Measurements from ENCODE around the gene PPIH.

Gene PPIH

DNA sequence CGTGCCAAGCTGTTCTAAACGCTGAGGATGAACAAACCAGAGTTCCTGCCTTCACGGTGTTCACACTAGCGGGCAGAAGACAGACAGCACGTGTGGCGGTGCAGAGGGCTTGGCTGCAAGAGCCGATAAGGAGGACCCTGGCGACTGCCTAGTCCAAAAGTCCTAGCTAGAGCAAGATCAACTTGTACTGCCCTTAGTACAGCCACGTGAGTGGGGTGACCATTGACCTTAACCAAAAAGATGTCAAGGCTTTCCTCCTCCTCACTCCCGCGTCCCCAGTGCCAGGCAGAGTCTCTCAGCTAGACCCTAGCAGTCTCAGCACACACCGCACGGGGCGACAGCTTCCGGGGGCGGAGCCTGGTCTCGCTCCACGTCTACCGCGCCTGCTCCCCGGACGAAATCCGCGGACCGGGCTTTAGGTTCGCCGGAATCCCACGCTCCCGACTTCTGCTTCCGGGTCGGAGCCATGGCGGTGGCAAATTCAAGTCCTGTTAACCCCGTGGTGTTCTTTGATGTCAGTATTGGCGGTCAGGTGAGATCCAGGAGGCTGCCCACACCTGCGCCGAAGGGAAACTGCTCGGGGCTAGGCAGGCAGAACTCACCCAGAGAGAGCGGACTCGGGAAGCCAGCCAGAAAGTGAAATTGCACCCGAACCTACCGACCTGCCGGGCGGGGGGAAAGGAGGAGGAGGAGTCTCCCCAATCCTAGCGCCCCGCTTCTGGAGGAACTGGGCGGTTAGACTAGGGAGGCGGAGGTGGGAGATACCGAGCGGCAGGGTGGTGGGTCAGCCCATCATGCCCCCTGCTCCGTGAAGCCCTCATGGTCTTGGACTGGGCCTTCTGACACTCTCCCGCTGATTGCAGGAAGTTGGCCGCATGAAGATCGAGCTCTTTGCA, at the start of gene PPIH:
PPIH (plus strand) TSS at position 443 of the 896 bp plus-strand sequence; CDS start at position 467, 24 bp downstream.
- Histone ChIP-seq H3K36me3 (ENCODE audit: insufficient read depth, low read length) (peaks cover 38% of the 10 kb centered on the region), H3K4me2 (ENCODE audit: insufficient read depth, low read length) (peak within 1 kb of the TSS; percentile 87), H3K79me2 (ENCODE audit: insufficient read depth, low read length) (peaks cover 39% of the 10 kb centered on the region), H3K4me3 (ENCODE audit: low read depth in 1 of 2, low read length in 2 of 2) (peak within 1 kb of the TSS; percentile 46 to 77; a peak in 3 of 4 replicates), H3K9me3 (ENCODE audit: insufficient read depth, low read length, severe bottlenecking) (no peaks in the 10 kb centered on the region), H3K4me1 (ENCODE audit: insufficient read depth, low read length) (peaks cover 43% of the 10 kb centered on the region), H3K27ac (ENCODE audit: low read length) (peak within 1 kb of the TSS; percentile 79), H2AFZ (ENCODE audit: low read depth, low read length) (peak within 1 kb of the TSS; percentile 91), H4K20me1 (ENCODE audit: insufficient read depth, low read length) (no peaks in the 10 kb centered on the region), H3K27me3 (ENCODE audit: insufficient read depth, low read length, poor library complexity) (no peaks in the 10 kb centered on the region), H3K9ac (ENCODE audit: low read depth, low read length) (peak within 1 kb of the TSS; percentile 69)
- DNase-seq (peak; percentile 97), ATAC-seq (ENCODE audit: insufficient read depth, low read depth) (peak; percentile 99)
- TF ChIP-seq CTCF (IDR thresholded peaks at IDR 0.05; ENCODE audit: borderline replicate concordance, extremely low read depth, low read length, poor library complexity, severe bottlenecking) (peak; percentile 47), EZH2 (IDR thresholded peaks at IDR 0.05; ENCODE audit: borderline replicate concordance, low read depth, low read length, severe bottlenecking) (no peak)

DNA sequence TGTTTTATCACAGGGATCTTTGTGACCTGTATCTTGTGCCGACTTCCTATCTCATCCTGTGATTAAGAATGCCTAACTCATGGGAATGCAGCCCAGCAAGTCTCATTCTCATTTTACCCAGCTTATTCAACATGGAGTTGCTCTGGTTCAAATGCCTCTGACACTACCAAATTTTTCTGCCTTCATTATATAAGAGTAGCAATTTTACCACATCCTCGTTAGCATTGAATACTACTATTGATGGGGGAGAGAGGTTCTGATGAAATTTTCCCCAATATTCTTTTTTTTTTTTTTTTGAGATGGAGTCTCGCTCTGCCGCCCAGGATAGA, 44.5 kb upstream of the PPIH start:
- no peaks in the 10 kb centered on the region for H3K9me3 ChIP-seq (ENCODE audit: insufficient read depth, low read length, severe bottlenecking)
- no peaks in the 10 kb centered on the region for H3K36me3 ChIP-seq (ENCODE audit: insufficient read depth, low read length)
- H3K27me3 ChIP-seq (ENCODE audit: insufficient read depth, low read length, poor library complexity), result peaks cover 3% of the 10 kb centered on the region
- no peaks in the 10 kb centered on the region for H3K79me2 ChIP-seq (ENCODE audit: insufficient read depth, low read length)
- no peak overlapping the region for H3K4me2 ChIP-seq (ENCODE audit: insufficient read depth, low read length)
- no peak overlapping the region for H2AFZ ChIP-seq (ENCODE audit: low read depth, low read length)
- no peak for TF ChIP-seq CTCF (IDR thresholded peaks at IDR 0.05; ENCODE audit: borderline replicate concordance, extremely low read depth, low read length, poor library complexity, severe bottlenecking)
- TF ChIP-seq EZH2 (IDR thresholded peaks at IDR 0.05; ENCODE audit: borderline replicate concordance, low read depth, low read length, severe bottlenecking), result no peak
- H3K27ac ChIP-seq (ENCODE audit: low read length), result no peak overlapping the region
- ATAC-seq (ENCODE audit: insufficient read depth, low read depth) (no peak), DNase-seq (no peak)
- no peaks in the 10 kb centered on the region for H3K4me1 ChIP-seq (ENCODE audit: insufficient read depth, low read length)
- H3K4me3 ChIP-seq (ENCODE audit: low read depth in 1 of 2, low read length in 2 of 2), result no peak overlapping the region
- no peaks in the 10 kb centered on the region for H4K20me1 ChIP-seq (ENCODE audit: insufficient read depth, low read length)
- no peak overlapping the region for H3K9ac ChIP-seq (ENCODE audit: low read depth, low read length)

- Histone ChIP-seq H3K9ac (ENCODE audit: low read depth, low read length) (no peak overlapping the region), H3K27ac (ENCODE audit: low read length) (no peak overlapping the region), H3K27me3 (ENCODE audit: insufficient read depth, low read length, poor library complexity) (peaks cover 8% of the 10 kb centered on the region), H3K36me3 (ENCODE audit: insufficient read depth, low read length) (no peaks in the 10 kb centered on the region), H3K4me3 (ENCODE audit: low read depth in 1 of 2, low read length in 2 of 2) (no peak overlapping the region), H3K4me1 (ENCODE audit: insufficient read depth, low read length) (no peaks in the 10 kb centered on the region), H2AFZ (ENCODE audit: low read depth, low read length) (no peak overlapping the region), H3K4me2 (ENCODE audit: insufficient read depth, low read length) (no peak overlapping the region), H3K79me2 (ENCODE audit: insufficient read depth, low read length) (no peaks in the 10 kb centered on the region), H3K9me3 (ENCODE audit: insufficient read depth, low read length, severe bottlenecking) (no peaks in the 10 kb centered on the region), H4K20me1 (ENCODE audit: insufficient read depth, low read length) (no peaks in the 10 kb centered on the region)
- DNase-seq (no peak), ATAC-seq (ENCODE audit: insufficient read depth, low read depth) (no peak)
- TF ChIP-seq EZH2 (IDR thresholded peaks at IDR 0.05; ENCODE audit: borderline replicate concordance, low read depth, low read length, severe bottlenecking), result no peak
- TF ChIP-seq CTCF (IDR thresholded peaks at IDR 0.05; ENCODE audit: borderline replicate concordance, extremely low read depth, low read length, poor library complexity, severe bottlenecking), result no peak
These were observed 39.4 kb upstream of the PPIH start for GRCh38 chr1:42618866-42619265.
